Activated CD4-positive, CD25-positive, alpha-beta regulatory T cell (primary cell): ENCODE results near the gene MET.
"Not testable (repeated sequence)": the region's sequence is repeated elsewhere in the genome, so short reads cannot be mapped to it uniquely, and the experiment has no call there.

Source experiments
- DNase-seq, 4 experiments: peaks; one replicate each; lab custom pipeline; 2025; lab: John Stamatoyannopoulos, UW

MET gene

DNA sequence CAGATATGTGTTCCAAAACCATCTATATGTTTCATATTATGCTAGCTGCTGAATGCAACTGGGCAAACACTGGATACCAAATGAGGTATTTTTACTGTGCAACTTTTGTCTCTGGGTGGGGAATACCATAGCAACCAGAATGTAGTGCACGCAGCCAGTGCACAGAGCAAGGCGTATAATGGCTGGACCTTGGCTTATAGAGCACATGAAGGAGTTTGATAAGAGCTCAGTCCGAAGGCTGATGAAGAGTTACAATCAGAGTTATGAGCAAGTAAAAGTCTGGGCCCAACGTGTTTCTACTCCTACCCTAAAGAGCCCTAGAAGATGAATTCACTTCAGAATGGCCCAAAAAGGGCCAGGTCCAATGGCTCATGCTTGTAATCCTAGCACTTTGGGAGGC lies 82.2 kb downstream of the MET start:
- no peak for DNase-seq

DNA sequence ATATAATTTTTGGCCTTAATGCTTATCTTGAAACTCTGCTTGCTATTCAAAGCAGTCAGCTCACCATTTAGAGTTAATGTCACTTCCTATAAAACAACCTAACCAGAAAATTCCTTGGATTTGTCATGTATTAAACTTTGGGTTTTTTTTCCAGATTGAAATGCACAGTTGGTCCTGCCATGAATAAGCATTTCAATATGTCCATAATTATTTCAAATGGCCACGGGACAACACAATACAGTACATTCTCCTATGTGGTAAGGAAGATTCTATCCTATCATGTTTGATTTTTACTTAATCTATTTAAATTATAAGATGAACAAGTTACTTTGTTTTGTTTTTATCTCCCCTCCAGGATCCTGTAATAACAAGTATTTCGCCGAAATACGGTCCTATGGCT lies 85.3 kb downstream of the MET start:
- DNase-seq: no peak

DNA sequence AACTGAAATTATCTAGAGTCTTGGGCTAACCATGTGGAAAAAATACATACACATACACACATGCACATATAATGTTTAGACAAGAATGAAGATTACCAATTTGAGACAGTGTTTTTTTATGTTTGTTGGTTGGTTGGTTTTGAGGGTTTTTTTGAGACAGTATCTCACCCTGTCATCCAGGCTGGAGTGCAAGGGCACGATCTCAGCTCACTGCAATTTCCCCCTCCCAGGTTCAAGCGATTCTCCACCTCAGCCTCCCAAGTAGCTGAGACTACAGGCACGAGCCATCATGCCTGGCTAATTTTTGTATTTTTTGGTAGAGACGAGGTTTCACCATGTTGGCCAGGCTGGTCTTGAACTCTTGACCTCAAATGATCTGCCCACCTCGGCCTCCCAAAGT lies 87.6 kb downstream of the MET start:
- DNase-seq: not testable (repeated sequence)

DNA sequence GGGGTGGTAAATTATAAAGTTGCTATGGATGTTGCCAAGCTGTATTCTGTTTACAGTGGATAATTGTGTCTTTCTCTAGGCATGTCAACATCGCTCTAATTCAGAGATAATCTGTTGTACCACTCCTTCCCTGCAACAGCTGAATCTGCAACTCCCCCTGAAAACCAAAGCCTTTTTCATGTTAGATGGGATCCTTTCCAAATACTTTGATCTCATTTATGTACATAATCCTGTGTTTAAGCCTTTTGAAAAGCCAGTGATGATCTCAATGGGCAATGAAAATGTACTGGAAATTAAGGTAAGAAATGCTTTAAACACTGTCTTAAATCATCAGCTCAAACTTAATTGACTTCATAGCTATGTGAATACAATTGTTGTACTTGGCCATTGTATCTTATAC lies 91.0 kb downstream of the MET start:
- DNase-seq: no peak

DNA sequence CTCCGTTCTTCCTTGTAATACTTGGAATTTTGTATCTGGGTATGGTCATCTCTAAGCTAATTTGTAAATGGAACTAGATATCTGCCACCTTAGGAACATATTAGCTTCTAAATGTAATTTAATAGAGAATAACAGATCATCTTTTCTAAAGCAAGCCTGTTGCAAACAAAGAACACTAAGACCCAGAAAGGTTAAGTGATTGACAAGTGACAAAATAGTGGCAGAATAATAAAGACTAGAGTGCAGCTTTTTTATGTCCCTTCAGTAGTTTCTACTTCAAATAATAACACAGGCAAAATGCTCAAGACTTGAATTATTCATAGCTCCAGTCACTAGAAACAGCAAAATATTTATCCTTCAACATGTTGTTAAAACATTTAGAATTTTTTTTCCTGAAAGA lies 91.7 kb downstream of the MET start:
- no peak for DNase-seq

DNA sequence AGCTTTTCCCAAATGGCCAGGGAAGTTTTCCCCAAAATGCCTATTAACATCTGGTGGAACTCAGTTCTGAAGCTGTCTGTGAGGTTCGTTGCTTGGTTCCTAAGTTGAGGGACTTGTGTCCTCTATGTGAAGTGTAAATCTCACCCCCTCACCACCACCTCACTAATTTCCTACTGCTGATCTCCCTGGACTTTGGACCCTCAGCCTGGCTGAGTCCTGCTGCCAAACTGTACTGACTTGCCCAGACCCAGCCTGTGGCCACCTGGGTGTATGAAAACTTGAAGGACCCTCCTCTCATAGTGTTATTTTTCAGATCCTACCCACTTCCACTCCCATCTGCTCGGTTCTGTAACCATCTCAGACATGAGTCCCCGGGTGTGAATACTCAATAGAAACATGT lies 94.9 kb downstream of the MET start:
- no peak for DNase-seq

DNA sequence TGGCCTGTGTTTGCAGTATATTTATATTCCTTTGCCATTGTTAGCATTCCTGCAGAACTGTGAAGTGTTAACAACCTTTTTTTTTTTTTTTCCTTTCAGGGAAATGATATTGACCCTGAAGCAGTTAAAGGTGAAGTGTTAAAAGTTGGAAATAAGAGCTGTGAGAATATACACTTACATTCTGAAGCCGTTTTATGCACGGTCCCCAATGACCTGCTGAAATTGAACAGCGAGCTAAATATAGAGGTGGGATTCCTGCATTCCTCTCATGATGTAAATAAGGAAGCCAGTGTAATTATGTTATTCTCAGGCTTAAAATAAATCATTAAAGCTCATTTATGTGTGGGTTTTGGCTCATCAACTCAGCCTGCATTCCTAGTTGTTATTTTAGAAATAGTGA lies 97.5 kb downstream of the MET start:
- DNase-seq: no peak

DNA sequence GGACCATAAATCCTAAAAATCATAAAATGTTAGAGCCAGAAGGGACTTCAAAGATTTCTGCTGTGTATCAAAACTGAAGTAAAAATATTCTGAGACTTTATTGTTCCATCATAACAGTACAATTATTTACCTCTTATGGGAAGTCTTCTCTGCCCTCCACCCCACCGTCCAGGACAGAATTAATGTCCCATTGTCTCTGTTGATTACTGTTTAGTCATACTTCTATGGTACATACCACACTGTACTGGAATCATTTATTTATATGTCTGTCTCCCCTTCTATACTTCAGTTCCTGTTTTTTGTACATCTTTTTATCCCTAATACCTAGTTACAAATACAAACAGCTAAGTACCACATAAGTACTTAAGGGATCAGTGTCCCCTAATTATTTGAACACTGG lies 98.9 kb downstream of the MET start:
- no peak for DNase-seq

DNA sequence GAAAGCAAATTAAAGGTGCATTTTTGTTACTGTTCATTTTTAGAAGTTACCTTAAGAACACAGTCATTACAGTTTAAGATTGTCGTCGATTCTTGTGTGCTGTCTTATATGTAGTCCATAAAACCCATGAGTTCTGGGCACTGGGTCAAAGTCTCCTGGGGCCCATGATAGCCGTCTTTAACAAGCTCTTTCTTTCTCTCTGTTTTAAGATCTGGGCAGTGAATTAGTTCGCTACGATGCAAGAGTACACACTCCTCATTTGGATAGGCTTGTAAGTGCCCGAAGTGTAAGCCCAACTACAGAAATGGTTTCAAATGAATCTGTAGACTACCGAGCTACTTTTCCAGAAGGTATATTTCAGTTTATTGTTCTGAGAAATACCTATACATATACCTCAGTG lies 99.6 kb downstream of the MET start:
- no peak for DNase-seq

DNA sequence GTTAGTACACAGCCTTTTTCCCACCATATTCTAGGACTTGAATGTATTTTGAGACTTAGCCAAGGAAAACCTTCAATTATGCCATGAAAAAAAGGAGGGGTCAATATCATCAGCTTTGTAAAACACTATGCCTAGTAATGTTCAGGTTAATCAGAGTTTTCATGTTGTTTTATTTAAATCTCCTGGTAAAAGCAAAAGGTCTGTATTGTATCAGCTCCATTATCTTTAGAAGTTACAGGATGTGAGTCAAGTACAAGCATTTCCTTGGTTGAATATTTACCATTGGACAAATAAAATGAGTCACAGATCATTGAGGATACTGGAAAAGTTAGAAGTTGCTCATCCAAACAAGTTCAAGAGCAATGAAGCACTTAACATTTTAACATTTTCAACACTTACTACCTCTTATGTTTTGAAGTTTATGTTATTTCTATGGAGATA lies 100.4 kb downstream of the MET start:
- DNase-seq: no peak

DNA sequence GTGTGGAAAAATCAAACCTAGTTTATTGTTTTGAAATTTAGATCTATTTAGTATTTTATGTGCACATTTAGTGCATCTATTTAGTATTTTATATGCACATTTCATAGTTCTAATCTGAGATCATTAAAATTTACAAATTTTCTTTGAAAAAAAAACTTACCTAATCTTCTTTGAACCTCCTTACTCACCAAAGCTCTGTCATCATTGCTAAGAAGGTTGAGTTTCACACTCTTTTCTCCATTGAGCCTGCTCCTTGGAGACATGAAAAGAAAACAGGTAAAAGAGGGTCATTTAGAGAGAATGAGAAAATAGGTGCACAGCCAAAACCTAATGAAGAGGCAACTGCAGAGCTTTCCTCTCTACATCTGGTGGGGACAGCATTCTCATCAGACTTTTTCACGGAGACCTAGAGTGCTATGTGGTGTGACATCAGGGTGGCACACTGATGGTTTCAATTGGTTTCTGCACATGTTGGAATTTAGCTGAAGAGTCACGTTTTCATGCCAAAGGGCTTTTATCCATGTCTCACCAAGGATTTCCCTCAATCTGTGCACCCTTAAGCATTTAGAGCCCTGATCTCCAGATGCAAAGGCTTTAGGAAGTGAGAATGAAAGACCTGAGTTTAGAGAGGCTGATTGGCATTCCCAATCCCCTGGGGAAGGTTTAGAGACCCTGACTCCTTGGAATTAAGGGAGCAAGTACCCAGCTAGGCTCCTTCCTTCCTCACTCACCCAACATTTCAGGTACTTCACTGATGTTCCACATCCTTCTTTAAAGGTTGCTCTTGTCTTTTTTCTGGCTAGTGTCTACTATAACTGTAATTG lies 101.1 kb downstream of the MET start:
- DNase-seq: no peak

DNA sequence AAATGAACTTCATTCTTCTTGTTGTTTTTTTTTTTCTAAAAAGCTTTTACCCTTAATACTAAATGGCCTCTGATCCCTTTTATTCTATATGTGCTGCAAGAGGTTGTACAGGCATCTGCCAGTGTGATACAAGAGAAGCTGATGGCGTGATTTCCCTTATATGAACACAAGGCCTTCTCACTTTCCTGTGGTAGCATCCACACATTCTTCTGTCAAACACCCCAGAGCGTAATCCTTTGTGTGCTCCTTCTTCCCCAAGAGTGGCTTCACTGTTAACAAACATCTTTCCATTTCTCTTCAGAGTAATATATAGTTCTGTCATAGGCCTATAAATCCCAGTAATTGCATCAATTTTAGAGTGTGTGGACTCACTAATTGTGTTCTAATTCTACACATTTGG lies 104.0 kb downstream of the MET start:
- no peak for DNase-seq

DNA sequence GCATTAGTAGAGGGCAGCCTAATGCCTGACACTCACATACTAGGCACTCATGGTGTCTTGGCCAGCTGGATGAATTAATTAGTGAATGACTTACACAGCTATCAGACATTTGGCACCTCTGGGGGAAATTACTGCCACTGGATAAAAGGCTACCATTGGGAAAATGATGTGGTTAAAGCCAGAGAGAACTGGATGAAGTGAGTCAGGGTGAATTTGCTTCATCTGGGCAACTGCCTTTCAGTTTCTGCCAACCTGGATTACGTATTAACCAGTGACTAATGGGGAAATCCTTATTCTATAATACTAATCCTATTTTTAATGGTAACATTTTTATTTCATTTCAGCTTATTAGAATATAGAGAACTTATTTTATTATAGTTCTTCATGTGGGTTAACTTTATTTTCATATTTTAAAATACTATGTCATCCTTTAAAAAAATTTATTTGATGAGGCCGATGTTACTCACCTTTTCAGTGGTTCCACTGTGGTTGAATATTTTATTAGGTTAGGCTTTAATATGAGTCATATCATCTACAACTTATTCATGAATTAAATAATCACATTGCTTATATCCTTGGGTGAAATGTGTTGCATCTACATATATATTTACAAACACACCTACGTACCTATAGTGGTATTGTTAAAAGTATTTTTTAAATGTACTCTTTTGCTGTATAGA lies 104.8 kb downstream of the MET start:
- DNase-seq: no peak

DNA sequence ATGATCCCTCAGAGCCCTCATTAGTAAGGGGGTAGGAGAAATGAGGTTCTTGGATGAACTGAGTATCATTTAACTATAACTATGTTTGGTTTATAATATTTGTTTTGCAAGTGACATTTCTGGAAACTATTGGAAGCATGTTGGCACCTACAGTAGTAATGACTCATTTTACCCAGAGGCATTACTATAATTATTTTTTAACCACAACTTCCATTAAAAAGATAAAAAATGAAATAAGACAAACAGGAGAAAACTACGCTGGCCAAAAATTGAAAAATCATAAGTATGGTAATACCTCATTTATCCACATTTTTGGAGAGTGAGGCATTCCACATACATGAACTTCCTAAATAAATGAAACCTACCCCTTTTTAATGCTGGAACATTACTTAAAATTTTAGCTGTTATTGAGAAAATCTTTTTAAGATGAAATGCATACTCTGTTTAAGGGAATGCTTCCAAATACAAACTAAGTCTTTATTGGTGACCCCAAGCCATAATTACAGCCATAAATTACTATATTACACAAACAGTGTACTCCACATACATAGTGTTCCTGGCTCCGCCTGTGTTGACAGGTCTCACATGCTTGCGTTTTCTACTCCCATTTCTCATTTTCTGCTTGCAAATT lies 105.8 kb downstream of the MET start:
- DNase-seq: no peak

DNA sequence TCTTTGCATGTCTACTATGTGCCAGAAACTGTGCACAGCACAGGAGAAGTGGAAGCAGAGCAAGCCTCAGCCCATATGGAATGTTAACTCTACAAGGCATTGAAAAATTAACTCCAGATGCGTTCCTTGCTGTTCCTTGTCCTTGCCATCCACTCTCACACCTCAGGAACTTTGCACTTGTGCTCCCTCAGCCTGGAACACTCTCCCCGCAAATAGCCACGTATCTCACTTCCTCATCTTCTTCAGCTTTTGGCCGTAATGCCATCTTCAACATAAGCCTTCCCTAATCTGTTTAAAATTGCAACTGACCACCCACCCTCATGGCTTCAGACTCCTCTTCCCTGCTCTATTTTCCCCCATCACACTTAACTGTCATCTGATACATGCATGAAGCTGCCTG lies 107.2 kb downstream of the MET start:
- DNase-seq: no peak

DNA sequence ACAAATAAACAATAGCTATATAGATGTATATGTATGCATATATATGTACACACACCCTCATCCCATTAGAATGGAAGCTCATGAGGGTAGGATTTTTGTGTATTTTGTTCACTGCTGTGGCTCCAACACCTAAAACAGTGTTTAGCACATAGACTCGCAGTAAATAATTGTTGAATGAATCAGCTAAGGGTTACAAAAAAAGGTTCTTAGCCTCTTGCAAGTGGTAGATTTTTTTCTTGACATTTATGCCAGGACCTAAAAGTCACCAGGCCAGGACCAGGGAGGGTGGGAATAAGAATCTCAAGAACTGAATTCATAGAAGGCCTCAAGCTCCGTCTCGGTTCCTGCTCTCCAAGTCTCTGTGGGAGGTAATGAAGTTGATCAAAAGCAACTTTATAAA lies 107.9 kb downstream of the MET start:
- no peak for DNase-seq

DNA sequence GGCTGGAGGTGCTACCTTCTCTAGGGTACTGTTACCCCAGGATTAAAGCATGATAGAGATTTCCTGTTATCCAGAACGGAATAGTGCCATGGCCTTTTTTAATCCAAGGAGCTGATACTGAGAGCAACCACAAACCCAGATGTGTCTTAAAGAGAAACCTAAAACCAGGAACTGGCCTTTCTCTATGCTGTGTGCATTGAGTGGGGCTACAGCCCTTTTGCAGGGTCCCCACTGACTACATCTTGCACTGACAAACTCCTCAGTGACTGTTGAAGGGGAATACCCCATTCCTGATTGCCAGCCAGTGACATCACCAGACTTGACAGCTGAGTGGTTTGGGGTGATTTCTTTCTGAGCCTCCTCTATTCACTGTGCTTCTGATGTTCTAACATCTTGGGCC lies 108.5 kb downstream of the MET start:
- no peak for DNase-seq

DNA sequence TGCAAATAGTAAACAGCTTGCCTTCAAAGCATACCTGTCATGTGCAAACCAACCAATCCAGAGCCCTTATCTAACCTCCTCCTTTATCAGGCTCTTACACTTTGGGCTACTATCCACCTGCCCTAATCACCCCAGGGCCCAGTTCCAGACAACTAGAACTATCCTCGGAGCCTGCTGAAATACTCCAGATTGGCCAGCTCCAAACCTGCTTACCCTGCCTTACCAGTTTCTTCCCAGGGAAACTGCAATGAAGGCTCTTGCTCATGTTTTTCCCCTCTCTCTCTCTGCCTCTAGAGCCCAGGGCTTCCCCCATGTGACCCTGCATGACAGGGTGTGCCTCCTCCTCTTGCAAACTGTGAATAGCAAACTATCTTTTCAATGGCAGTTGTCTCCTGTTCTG lies 109.0 kb downstream of the MET start:
- DNase-seq: no peak

DNA sequence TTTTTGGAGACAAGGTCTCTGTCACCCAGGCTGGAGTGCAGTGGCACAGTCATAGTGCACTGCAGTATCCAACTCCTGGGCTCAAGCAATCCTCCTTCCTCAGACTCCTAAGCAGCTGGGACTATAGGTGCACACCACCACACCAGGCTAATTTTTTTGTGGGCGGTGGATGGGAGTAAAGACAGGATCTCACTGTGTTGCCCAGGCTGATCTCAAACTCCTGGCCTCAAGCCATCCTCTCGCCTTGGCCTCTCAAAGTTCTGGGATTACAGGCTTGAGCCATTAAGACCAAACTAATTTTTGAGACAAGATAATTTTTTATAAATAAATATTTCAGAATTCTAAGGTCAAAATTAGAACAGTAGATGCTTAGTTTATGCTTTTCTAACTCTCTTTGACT lies 109.6 kb downstream of the MET start:
- no peak for DNase-seq

DNA sequence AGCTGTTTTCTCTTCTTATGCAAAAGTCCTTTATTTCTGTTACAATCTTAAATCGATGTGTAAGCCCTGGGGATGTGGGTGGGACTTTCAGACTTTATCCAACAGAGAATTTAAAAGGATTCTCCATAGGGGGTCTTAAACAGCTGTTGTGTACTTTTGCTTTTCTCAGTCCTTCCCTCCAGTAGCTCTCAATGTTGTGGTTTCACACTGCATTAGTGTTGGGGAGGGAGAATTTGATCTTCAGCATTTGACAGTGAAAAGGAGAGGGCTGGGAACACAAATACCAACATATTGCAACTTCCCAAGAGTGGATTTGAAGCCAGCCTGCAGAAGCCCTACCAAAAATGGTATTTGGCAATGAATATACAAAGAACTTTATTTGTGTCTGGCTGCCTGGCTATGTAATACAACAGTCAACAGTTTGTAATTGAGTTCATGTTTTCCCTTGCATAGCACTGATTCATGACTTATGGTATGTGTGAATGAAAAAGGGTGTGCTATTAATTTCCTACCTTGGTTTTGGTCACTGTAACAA lies 110.2 kb downstream of the MET start:
- DNase-seq: no peak

DNA sequence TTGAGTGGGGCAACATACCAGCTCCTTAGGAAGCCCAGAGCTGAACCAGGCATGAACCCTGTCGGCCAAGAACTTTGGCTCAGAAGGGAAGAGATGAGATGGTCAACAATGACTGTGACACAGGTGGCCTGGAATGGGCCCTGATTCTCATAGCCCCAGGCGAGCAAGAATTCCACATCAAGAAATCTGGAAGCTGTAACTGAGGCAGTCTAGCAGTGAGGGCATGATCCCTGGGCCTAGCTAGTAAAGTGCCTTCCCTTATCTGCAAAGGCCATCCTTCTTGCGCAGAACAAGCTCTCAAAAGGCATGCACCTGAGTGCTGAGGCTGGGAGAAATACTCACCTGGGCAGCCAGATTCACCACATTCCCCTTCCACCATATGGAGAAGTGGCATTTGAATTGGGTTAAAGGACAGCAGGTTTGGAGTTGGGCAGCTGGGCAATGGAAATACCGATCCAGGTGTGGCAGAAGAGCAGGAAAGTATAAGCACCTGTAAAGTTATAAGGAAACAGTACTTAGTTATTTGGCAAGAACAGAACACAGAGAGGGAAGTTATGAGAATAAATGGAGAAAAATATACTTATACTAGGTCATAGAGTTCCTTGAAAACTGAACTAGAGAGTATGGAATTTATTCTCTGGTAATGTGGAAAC lies 111.8 kb downstream of the MET start:
- no peak for DNase-seq

DNA sequence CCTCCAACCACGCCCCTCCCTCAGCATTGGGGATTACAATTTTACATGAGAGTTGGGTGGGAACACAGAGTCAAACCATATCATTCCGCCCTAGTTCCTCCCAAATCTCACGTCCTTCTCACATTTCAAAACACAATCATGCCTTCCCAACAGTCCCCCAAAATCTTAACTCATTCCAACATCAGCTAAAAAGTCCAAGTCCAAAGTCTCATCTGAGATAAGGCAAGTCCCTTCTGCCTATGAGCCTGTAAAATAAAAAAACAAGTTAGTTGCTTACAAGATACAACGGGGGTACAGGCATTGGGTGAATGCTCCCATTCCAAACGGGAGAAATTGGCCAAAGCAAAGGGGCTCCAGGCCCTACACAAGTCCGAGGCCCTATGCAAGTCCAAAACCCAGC lies 112.7 kb downstream of the MET start:
- DNase-seq: no peak

DNA sequence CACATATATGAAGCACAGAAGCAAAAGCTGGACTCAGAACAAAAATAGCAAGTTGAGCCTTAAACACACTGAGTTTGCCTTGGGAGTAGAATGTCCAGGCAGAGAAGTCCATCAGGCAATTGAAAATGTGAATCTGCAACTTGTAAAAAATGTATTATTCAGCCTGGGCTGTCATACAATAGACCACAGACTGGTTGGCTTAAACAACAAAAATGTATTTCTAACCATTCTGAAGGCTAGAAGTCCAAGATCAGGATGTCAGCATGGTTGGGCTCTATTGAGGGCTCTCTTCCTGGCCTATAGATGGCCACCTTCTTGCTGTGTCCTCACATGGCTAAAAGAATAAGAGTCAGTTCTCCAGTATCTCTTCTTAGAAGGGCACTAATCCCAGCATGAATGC lies 113.8 kb downstream of the MET start:
- no peak for DNase-seq
